Duodenal mucosa (tissue), 2 donors: ENCODE data around the gene DPP4.

Source experiments
- H3K27ac ChIP-seq: one replicate; pipeline ENCODE4 v1.7.0; 2013; ENCODE audit warnings: low read depth, low read length
- H3K27me3 ChIP-seq, 2 donors: one replicate each; pipeline ENCODE4 v1.7.0; 2013; ENCODE audit warnings: low read length in 2 of 2, control low read depth in 1 of 2; ENCODE audit not compliant: insufficient read depth in 2 of 2, control insufficient read depth in 1 of 2
- H3K36me3 ChIP-seq, 2 donors: one replicate each; pipeline ENCODE4 v1.7.0; 2013; ENCODE audit warnings: low read length in 2 of 2, control low read depth in 1 of 2; ENCODE audit not compliant: insufficient read depth in 2 of 2, control insufficient read depth in 1 of 2
- H3K4me1 ChIP-seq, 2 donors: one replicate each; pipeline ENCODE4 v1.7.0; 2013; ENCODE audit warnings: low read length in 2 of 2, control low read depth in 1 of 2; ENCODE audit not compliant: insufficient read depth in 2 of 2, control insufficient read depth in 1 of 2
- H3K4me3 ChIP-seq, 2 donors: one replicate each; pipeline ENCODE4 v1.7.0; 2013; ENCODE audit warnings: low read length in 2 of 2, low read depth in 1 of 2
- H3K9ac ChIP-seq, 2 donors: one replicate each; pipeline ENCODE4 v1.7.0; 2013; ENCODE audit warnings: low read length in 2 of 2, low read depth in 1 of 2
- H3K9me3 ChIP-seq, 2 donors: one replicate each; pipeline ENCODE4 v1.7.0; 2013; ENCODE audit warnings: low read length in 2 of 2, control low read depth in 1 of 2; ENCODE audit not compliant: control insufficient read depth in 1 of 2

The DPP4 gene

GRCh38 chr2:162022290-162022945 is 51.6 kb downstream of the DPP4 start:
- Histone ChIP-seq H3K9ac (no peak overlapping the region), H3K36me3 (peaks cover 10 to 52% of the 10 kb centered on the region in 2 donors), H3K27ac (no peak overlapping the region)

GRCh38 chr2:162021516-162022058 is 52.4 kb downstream of the DPP4 start:
- Histone ChIP-seq H3K4me1 (peaks cover 8 to 10% of the 10 kb centered on the region in 2 donors), H3K9me3 (no peaks in the 10 kb centered on the region), H3K27me3 (no peaks in the 10 kb centered on the region), H3K36me3 (peaks cover 10 to 56% of the 10 kb centered on the region in 2 donors), H3K9ac (no peak overlapping the region), H3K27ac (no peak overlapping the region), H3K4me3 (no peak overlapping the region)

More at GRCh38 chr2:162022290-162022945, 51.6 kb downstream of the DPP4 start:
- H3K4me1 ChIP-seq: peaks cover 12% of the 10 kb centered on the region in 2 donors
- no peak overlapping the region for H3K4me3 ChIP-seq
- no peaks in the 10 kb centered on the region for H3K27me3 ChIP-seq
- H3K9me3 ChIP-seq: no peaks in the 10 kb centered on the region

DNA sequence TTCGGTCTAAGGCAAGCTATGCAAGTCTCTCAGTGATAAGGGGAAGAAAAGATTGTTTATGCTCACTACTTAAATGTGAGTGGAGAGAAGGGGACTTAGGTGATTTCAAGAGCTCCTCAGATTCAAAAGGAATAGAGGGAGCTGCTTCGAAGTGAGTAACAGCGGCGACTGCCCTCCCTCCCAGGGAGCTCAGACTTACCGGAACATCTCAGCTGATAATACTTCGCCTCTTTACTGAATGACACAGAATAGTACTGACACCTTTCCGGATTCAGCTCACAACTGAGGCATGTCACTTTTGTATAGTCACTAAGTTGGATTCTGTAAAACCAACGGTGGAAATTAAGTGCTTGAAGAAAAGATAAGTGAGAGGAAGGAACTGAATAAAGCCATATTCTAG is 55.5 kb downstream of the DPP4 start:
- Histone ChIP-seq H3K4me3 (no peak overlapping the region), H3K27me3 (no peaks in the 10 kb centered on the region), H3K27ac (no peak overlapping the region), H3K36me3 (peaks cover 10 to 52% of the 10 kb centered on the region in 2 donors), H3K9me3 (no peaks in the 10 kb centered on the region), H3K4me1 (peaks cover 0 to under 1% of the 10 kb centered on the region in 2 donors), H3K9ac (no peak overlapping the region)

DNA sequence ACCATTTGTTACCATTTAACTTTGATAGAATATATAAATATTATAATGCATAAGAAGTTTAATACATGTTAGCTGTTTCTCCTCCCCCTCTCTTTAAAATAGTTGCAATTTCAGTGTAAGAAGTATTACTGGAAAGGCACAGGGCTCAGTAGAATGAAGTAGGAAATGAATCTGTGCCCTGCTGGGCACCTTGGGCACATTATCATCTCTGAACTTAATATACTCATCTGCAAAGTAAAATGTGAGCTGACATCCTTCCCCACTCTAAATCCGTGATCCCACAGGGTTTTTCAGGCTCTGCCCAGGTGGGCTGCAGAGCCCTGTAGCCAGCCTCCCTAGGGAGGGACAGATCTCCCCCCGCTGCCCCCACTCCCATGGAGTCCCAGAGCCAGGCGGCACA is 56.8 kb downstream of the DPP4 start:
- H3K4me1 ChIP-seq: peaks cover 6 to 12% of the 10 kb centered on the region in 2 donors
- H3K9ac ChIP-seq: no peak overlapping the region
- no peak overlapping the region for H3K27ac ChIP-seq
- no peak overlapping the region for H3K4me3 ChIP-seq
- no peaks in the 10 kb centered on the region for H3K27me3 ChIP-seq
- peaks cover 7 to 47% of the 10 kb centered on the region in 2 donors for H3K36me3 ChIP-seq
- H3K9me3 ChIP-seq: no peaks in the 10 kb centered on the region

DNA sequence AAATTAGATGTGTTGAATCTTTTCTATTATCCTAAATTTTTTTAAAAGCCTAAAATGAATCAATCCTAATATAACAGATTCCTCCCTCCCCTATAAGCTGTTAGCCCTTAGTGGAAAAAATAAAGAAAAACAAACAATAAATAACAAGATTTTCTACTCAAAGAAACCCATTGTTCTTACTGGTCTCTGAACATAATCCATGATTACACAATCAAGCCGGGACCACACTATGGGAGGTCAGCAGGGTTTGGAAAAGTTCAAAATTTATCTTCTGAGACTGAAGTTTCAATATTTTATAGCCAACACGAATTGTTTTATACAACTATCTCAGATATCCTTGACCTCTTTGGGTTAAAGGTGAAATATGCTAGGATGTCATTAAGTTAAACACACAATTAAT is 57.9 kb downstream of the DPP4 start:
- H3K27me3 ChIP-seq: no peaks in the 10 kb centered on the region
- H3K4me1 ChIP-seq: peaks cover 13 to 20% of the 10 kb centered on the region in 2 donors
- no peaks in the 10 kb centered on the region for H3K9me3 ChIP-seq
- peaks cover 4 to 40% of the 10 kb centered on the region in 2 donors for H3K36me3 ChIP-seq
- no peak overlapping the region for H3K4me3 ChIP-seq
- no peak overlapping the region for H3K27ac ChIP-seq
- no peak overlapping the region for H3K9ac ChIP-seq

- H3K27me3 ChIP-seq: no peaks in the 10 kb centered on the region
- H3K9ac ChIP-seq: no peak overlapping the region
- H3K4me1 ChIP-seq: peaks cover 13 to 20% of the 10 kb centered on the region in 2 donors
- H3K27ac ChIP-seq: no peak overlapping the region
- no peaks in the 10 kb centered on the region for H3K9me3 ChIP-seq
- peaks cover 2 to 43% of the 10 kb centered on the region in 2 donors for H3K36me3 ChIP-seq
- H3K4me3 ChIP-seq: no peak overlapping the region
These were observed 59.3 kb downstream of the DPP4 start for GRCh38 chr2:162014751-162015150.

DNA sequence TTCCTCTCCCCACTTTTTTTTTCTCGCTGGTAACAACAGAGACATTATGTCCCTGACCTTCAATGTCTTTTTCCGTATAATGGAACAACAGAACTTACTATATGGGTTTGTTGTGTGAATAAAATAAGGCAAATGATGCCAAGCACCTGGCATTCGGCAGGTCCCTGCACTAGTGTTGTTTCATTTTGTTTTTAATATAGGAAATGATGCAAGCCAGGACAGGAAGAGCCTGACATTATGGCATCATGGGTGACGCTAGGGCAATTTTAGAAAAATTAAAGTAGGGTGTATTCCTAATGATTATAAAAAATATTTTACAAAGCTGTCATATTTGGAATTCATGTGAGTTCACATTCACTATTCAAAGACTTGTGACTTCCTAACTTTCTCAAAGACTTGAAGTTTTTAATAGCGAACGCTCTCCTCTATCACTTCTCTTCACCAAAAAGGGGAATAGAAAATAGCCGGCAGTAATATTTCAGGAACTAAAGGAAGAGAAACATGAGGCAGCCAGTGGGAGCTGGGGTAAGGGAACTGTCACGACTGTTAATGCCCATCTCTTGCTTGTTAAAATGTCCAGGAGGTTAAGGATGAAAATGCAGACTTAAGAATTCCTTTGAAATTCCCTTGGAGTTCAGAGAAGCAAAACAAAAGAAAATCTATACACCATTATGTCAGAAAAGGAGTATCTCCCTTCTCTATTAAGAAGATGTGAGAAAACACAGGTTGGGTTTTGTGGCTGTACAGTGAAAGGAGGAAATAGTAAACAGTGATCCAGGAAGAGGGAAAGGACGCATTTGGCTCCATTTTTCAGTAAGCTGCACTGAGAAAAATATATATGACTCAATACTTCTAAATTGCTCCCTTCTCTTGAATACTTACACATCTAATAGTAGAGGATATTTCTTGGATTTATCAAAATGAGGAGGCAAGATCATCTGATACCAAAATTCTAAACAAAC is 60.2 kb downstream of the DPP4 start:
- Histone ChIP-seq H3K4me3 (no peak overlapping the region), H3K9me3 (no peaks in the 10 kb centered on the region), H3K27ac (no peak overlapping the region), H3K27me3 (no peaks in the 10 kb centered on the region), H3K4me1 (peaks cover 13 to 20% of the 10 kb centered on the region in 2 donors), H3K9ac (no peak overlapping the region), H3K36me3 (peaks cover 0 to 40% of the 10 kb centered on the region in 2 donors)

GRCh38 chr2:162012565-162013058 is 61.4 kb downstream of the DPP4 start:
- no peak overlapping the region for H3K9ac ChIP-seq
- H3K27ac ChIP-seq: no peak overlapping the region
- peaks cover 0 to 35% of the 10 kb centered on the region in 2 donors for H3K36me3 ChIP-seq
- peaks cover 13 to 20% of the 10 kb centered on the region in 2 donors for H3K4me1 ChIP-seq
- no peaks in the 10 kb centered on the region for H3K9me3 ChIP-seq
- no peak overlapping the region for H3K4me3 ChIP-seq
- H3K27me3 ChIP-seq: no peaks in the 10 kb centered on the region

- H3K9me3 ChIP-seq: no peaks in the 10 kb centered on the region
- no peak overlapping the region for H3K27ac ChIP-seq
- H3K4me1 ChIP-seq: peaks cover 13 to 20% of the 10 kb centered on the region in 2 donors
- no peaks in the 10 kb centered on the region for H3K27me3 ChIP-seq
- H3K4me3 ChIP-seq: no peak overlapping the region
- H3K36me3 ChIP-seq: peaks cover 0 to 32% of the 10 kb centered on the region in 2 donors
- no peak overlapping the region for H3K9ac ChIP-seq
These were observed 62.1 kb downstream of the DPP4 start for GRCh38 chr2:162011706-162012564.
